Neural cell (in vitro differentiated cells): ENCODE measurements around the gene PPP1R8.

Experiments used
- CTCF ChIP-seq: fragments of 450-650 bp; IDR thresholded peaks from 2 replicates; pipeline ENCODE4 v1.5.1; 2014; ENCODE audit warnings: antibody characterized with exemption, mild to moderate bottlenecking, moderate library complexity; ENCODE audit not compliant: poor library complexity, severe bottlenecking
- RAD21 ChIP-seq: fragments of 450-650 bp; conservative IDR thresholded peaks from 2 replicates; pipeline ENCODE4 v1.6.1; 2014; ENCODE audit warnings: antibody characterized with exemption, mild to moderate bottlenecking, moderate library complexity

- TF ChIP-seq CTCF (no peak), RAD21 (no peak)
Measured at GRCh38 chr1:27787895-27788294, 42.7 kb upstream of the PPP1R8 start.
